ENCODE measurements around the gene DIS3L2.
A peak's percentile ranks its signal among the peaks of the same experiment; 100 is the strongest.
"Not testable (repeated sequence)": the region's sequence is repeated elsewhere in the genome, so short reads cannot be mapped to it uniquely, and the experiment has no call there.

The DIS3L2 gene

GRCh38 chr2:232348936-232349335, 387.4 kb downstream of the DIS3L2 start:
- Mint-ChIP-seq H3K27me3 (peaks cover 9% of the 10 kb centered on the region), H3K4me1 (ENCODE audit: low read depth) (no peaks in the 10 kb centered on the region), H3K4me3 (no peak overlapping the region), H3K9me3 (no peaks in the 10 kb centered on the region), H3K36me3 (ENCODE audit: low read depth) (no peaks in the 10 kb centered on the region), H3K27ac (no peak overlapping the region)

GRCh38 chr2:232349546-232349945, 388.0 kb downstream of the DIS3L2 start:
- no peaks in the 10 kb centered on the region for H3K4me1 Mint-ChIP-seq (ENCODE audit: low read depth)
- no peak overlapping the region for H3K27ac Mint-ChIP-seq
- no peaks in the 10 kb centered on the region for H3K9me3 Mint-ChIP-seq
- H3K27me3 Mint-ChIP-seq = peaks cover 14% of the 10 kb centered on the region
- no peak overlapping the region for H3K4me3 Mint-ChIP-seq
- H3K36me3 Mint-ChIP-seq (ENCODE audit: low read depth) = no peaks in the 10 kb centered on the region

- Mint-ChIP-seq H3K27me3 (peaks cover 17% of the 10 kb centered on the region), H3K4me3 (no peak overlapping the region), H3K36me3 (ENCODE audit: low read depth) (no peaks in the 10 kb centered on the region), H3K4me1 (ENCODE audit: low read depth) (no peaks in the 10 kb centered on the region), H3K9me3 (no peaks in the 10 kb centered on the region), H3K27ac (no peak overlapping the region)
Measured at GRCh38 chr2:232349946-232350635, 388.6 kb downstream of the DIS3L2 start.

- H3K36me3 Mint-ChIP-seq (ENCODE audit: low read depth) = no peaks in the 10 kb centered on the region
- no peak overlapping the region for H3K4me3 Mint-ChIP-seq
- H3K9me3 Mint-ChIP-seq = no peaks in the 10 kb centered on the region
- peaks cover 20% of the 10 kb centered on the region for H3K27me3 Mint-ChIP-seq
- H3K27ac Mint-ChIP-seq = no peak overlapping the region
- no peaks in the 10 kb centered on the region for H3K4me1 Mint-ChIP-seq (ENCODE audit: low read depth)
Measured at GRCh38 chr2:232350804-232351685, 389.5 kb downstream of the DIS3L2 start.

GRCh38 chr2:232351686-232352510, 390.4 kb downstream of the DIS3L2 start:
- H3K27me3 Mint-ChIP-seq = peaks cover 20% of the 10 kb centered on the region
- no peak overlapping the region for H3K27ac Mint-ChIP-seq
- H3K9me3 Mint-ChIP-seq = no peaks in the 10 kb centered on the region
- no peaks in the 10 kb centered on the region for H3K4me1 Mint-ChIP-seq (ENCODE audit: low read depth)
- no peaks in the 10 kb centered on the region for H3K36me3 Mint-ChIP-seq (ENCODE audit: low read depth)
- no peak overlapping the region for H3K4me3 Mint-ChIP-seq

DNA sequence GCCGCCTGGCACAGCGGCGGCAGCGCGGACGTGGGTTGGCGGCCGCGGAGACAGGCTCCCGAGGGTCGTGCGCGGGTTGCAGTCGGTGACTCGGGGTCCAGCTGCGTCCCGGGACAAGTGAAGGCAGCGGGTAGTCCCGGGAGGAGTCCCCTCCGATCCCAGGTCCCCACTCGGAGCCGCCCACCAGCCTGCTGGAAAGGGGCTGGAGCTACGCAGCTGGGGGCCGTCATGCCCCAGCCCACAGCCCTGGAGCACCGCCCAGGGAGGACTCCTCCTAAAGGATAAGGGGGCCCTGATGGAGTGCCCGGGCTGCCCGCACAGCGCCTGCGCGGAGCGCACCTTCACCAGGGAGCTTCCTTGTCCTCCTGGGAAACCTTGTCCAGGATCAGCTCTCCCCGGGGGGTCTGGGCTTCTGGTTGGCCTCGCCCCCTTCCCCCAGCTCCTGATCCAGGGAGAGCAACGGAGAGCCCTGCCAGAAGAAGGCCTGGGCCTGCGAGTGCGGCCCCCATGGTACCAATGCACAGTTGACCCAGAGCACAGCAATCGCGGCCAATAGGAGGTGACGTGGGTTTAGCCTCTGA, 391.1 kb downstream of the DIS3L2 start:
- H3K4me1 Mint-ChIP-seq (ENCODE audit: low read depth) = no peaks in the 10 kb centered on the region
- H3K36me3 Mint-ChIP-seq (ENCODE audit: low read depth) = no peaks in the 10 kb centered on the region
- peaks cover 20% of the 10 kb centered on the region for H3K27me3 Mint-ChIP-seq
- H3K27ac Mint-ChIP-seq = no peak overlapping the region
- H3K9me3 Mint-ChIP-seq = no peaks in the 10 kb centered on the region
- H3K4me3 Mint-ChIP-seq = no peak overlapping the region

GRCh38 chr2:232353096-232353495, 391.6 kb downstream of the DIS3L2 start:
- no peak overlapping the region for H3K27ac Mint-ChIP-seq
- no peaks in the 10 kb centered on the region for H3K36me3 Mint-ChIP-seq (ENCODE audit: low read depth)
- no peaks in the 10 kb centered on the region for H3K4me1 Mint-ChIP-seq (ENCODE audit: low read depth)
- H3K4me3 Mint-ChIP-seq = no peak overlapping the region
- no peaks in the 10 kb centered on the region for H3K9me3 Mint-ChIP-seq
- H3K27me3 Mint-ChIP-seq = peaks cover 20% of the 10 kb centered on the region

DNA sequence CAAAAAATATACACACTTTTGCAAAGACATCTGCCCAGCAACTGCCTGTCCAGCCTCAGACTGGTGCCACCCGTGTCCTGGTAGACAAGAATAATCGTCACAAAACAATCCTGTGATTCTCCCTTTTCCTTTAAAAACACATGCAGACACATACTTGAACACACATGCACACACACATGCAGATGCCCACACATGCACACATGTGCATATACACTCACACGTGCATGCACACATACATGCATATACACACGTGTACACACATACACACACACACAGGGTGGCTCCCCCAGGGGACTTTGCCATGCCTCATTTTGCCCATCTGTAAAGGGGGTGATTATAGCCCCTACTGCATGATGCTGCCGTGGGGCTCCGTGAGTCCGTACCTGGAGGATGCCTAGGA, 392.1 kb downstream of the DIS3L2 start:
- Mint-ChIP-seq H3K27ac (no peak overlapping the region), H3K36me3 (ENCODE audit: low read depth) (no peaks in the 10 kb centered on the region), H3K9me3 (no peaks in the 10 kb centered on the region), H3K4me3 (no peak overlapping the region), H3K4me1 (ENCODE audit: low read depth) (no peaks in the 10 kb centered on the region), H3K27me3 (peaks cover 20% of the 10 kb centered on the region)

GRCh38 chr2:232354069-232354468, 392.6 kb downstream of the DIS3L2 start:
- Mint-ChIP-seq H3K9me3 (no peaks in the 10 kb centered on the region), H3K36me3 (ENCODE audit: low read depth) (no peaks in the 10 kb centered on the region), H3K27ac (no peak overlapping the region), H3K4me3 (no peak overlapping the region), H3K4me1 (ENCODE audit: low read depth) (no peaks in the 10 kb centered on the region), H3K27me3 (peaks cover 20% of the 10 kb centered on the region)

GRCh38 chr2:232361646-232362045, 400.1 kb downstream of the DIS3L2 start:
- H3K27ac Mint-ChIP-seq = no peak overlapping the region
- H3K4me3 Mint-ChIP-seq = no peak overlapping the region
- no peaks in the 10 kb centered on the region for H3K27me3 Mint-ChIP-seq
- H3K36me3 Mint-ChIP-seq (ENCODE audit: low read depth) = no peaks in the 10 kb centered on the region
- no peaks in the 10 kb centered on the region for H3K9me3 Mint-ChIP-seq
- peaks cover 16% of the 10 kb centered on the region for H3K4me1 Mint-ChIP-seq (ENCODE audit: low read depth)

GRCh38 chr2:232362174-232362900, 400.8 kb downstream of the DIS3L2 start:
- H3K27me3 Mint-ChIP-seq = no peaks in the 10 kb centered on the region
- H3K4me1 Mint-ChIP-seq (ENCODE audit: low read depth) = peaks cover 16% of the 10 kb centered on the region
- H3K4me3 Mint-ChIP-seq = no peak overlapping the region
- no peaks in the 10 kb centered on the region for H3K9me3 Mint-ChIP-seq
- no peaks in the 10 kb centered on the region for H3K36me3 Mint-ChIP-seq (ENCODE audit: low read depth)
- H3K27ac Mint-ChIP-seq = no peak overlapping the region

- Mint-ChIP-seq H3K4me1 (ENCODE audit: low read depth) (peaks cover 16% of the 10 kb centered on the region), H3K27ac (peak overlapping the region; percentile 34), H3K4me3 (peak overlapping the region; percentile 68)
- H3K27me3 Mint-ChIP-seq; H3K36me3 Mint-ChIP-seq (ENCODE audit: low read depth); H3K9me3 Mint-ChIP-seq: not testable (repeated sequence)
Measured at GRCh38 chr2:232363064-232363783, 401.7 kb downstream of the DIS3L2 start.

DNA sequence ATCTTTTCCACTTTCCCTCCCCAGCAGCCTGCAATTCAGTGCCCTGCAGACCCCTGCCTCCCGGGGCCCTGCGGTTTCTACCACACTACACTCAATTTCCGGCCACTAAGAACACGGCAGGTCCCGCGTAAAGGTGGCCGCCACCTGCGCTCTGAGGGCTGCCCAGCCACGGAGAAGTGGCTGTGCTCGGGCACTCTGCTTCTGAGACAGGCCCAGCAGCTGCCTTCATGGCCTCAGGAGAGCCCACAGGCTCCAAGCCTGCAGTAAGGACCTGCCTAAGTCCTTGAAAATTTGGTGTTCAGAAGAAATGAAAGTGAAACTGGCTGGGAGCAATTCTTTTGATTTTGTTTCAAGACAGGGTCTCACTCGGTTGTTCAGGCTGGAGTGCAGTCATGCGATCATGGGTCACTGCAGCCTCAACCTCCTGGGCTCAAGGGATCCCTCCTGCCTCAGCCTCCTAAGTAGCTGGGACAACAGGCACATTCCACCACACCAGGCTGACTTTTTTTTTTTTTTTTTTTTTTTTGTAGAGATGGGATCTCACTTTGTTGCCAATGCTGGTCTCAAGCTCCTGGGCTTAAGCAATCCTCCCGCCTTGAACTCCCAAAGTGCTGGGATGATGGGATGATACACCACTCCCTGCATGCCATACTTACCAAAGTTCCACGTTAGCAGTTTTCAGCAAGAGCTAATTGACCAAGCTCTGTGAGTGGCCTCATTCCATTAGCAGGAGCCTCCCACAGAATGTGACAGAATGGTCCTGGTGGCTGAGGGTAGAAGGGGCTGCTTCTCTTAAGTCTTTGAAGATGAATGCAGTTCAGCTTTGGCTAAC, 402.5 kb downstream of the DIS3L2 start:
- Mint-ChIP-seq H3K4me1 (ENCODE audit: low read depth) (peaks cover 16% of the 10 kb centered on the region), H3K27ac (peak overlapping the region; percentile 34), H3K9me3 (no peaks in the 10 kb centered on the region), H3K4me3 (peak overlapping the region; percentile 68), H3K36me3 (ENCODE audit: low read depth) (no peaks in the 10 kb centered on the region), H3K27me3 (no peaks in the 10 kb centered on the region)
